Measurements from ENCODE around the gene LAMA3.

The LAMA3 gene

DNA sequence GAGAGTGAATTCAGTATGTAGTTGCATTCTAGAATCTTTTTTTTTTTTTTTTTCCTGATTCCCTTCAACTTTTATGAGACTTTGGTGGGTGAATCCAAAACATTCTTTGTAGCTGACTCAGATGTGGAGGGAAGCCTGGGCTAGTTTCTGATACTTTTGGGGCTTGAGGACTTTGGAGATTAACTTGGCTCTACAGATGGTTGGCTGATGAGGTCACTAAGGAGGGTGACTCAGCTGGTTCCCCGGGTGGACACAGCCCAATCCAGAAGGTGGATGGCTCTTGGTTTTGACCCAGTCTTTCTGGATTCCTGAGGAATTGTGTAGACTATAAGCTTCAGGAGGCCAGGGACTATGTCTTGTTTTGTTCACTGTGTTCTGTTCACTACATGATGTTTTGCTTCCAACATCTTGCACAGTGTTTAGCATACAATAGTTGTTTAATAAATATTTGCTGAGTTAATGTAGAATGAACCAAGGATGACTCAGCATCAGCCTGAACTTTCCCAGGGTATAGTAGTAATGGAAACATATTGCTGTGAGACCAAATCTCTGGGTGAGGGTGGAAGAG, 30.5 kb downstream of the LAMA3 start:
- Histone ChIP-seq H3K27me3 (ENCODE audit: control insufficient read depth in 1 of 2, insufficient read depth in 2 of 2, low read length in 2 of 2) (no peaks in the 10 kb centered on the region), H3K36me3 (ENCODE audit: control insufficient read depth in 2 of 2, insufficient read depth in 2 of 2, low read length in 2 of 2) (no peaks in the 10 kb centered on the region), H3K9me3 (ENCODE audit: control insufficient read depth in 2 of 2, low read length in 2 of 2) (no peaks in the 10 kb centered on the region), H3K27ac (ENCODE audit: low read length) (no peak overlapping the region), H3K9ac (ENCODE audit: low read length in 2 of 2) (no peak overlapping the region), H3K4me3 (ENCODE audit: low read length in 2 of 2) (no peak overlapping the region), H3K4me1 (ENCODE audit: control insufficient read depth, insufficient read depth, low read length) (no peaks in the 10 kb centered on the region)

DNA sequence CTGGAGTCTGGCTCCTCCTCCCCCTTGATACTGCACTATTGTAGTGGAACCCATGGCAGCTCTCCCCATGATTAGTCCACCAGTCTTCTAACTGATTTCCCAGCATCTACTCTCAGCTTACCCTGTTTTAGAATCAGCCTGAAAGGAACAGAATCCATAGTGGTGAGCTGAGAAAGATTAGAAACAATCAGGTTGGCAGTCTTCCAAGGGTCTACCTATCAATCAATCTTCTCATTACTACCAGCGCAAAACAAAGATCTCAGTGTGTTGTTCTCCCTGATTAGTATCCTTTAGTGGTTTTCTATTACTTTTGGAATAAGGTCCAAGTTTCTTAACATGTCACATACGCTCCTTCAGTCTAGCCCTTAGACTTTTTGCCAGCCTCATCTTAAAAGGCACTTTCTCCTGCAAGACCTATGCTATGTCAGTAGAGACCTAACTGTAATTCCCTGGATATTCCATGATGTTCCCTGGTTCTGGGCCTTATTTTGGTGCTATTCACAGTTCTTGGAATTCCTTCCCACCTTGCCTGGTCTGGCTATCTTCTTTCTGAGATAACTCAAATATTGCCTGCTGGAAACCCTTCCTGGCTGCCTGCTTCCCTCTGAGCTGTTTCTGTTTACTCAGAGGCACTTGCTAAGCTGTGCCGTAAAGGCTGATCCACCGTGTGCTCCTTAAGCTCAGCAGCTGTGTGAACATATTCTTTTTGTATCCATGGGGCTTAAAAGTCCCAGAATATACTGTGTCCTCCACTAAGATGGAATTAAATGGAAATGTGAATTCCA, 32.6 kb downstream of the LAMA3 start:
- Histone ChIP-seq H3K4me3 (ENCODE audit: low read length in 2 of 2) (no peak overlapping the region), H3K4me1 (ENCODE audit: control insufficient read depth, insufficient read depth, low read length) (no peaks in the 10 kb centered on the region), H3K27me3 (ENCODE audit: control insufficient read depth in 1 of 2, insufficient read depth in 2 of 2, low read length in 2 of 2) (no peaks in the 10 kb centered on the region), H3K9me3 (ENCODE audit: control insufficient read depth in 2 of 2, low read length in 2 of 2) (no peaks in the 10 kb centered on the region), H3K36me3 (ENCODE audit: control insufficient read depth in 2 of 2, insufficient read depth in 2 of 2, low read length in 2 of 2) (no peaks in the 10 kb centered on the region), H3K9ac (ENCODE audit: low read length in 2 of 2) (no peak overlapping the region), H3K27ac (ENCODE audit: low read length) (no peak overlapping the region)

DNA sequence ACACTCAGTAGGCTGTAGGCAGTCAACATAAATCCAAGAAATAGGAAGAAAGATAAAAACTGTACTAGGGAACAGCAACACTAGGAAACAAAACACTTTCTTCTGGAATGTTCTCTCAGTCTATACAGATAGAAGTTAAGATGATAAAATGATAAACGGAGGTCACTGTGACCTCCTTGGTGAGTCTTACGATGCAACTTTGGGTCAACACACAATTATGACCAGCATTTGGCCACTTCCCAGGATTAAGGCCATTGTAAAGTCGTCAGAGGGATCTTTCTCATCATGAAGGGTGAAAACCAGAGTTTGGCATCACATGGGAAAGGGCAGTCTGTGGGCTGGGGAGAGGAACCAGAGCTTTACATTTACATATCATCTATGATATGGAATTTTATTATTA, 33.4 kb downstream of the LAMA3 start:
- H3K4me1 ChIP-seq (ENCODE audit: control insufficient read depth, insufficient read depth, low read length), result no peaks in the 10 kb centered on the region
- H3K27me3 ChIP-seq (ENCODE audit: control insufficient read depth in 1 of 2, insufficient read depth in 2 of 2, low read length in 2 of 2), result no peaks in the 10 kb centered on the region
- H3K4me3 ChIP-seq (ENCODE audit: low read length in 2 of 2), result no peak overlapping the region
- H3K9ac ChIP-seq (ENCODE audit: low read length in 2 of 2), result no peak overlapping the region
- no peaks in the 10 kb centered on the region for H3K36me3 ChIP-seq (ENCODE audit: control insufficient read depth in 2 of 2, insufficient read depth in 2 of 2, low read length in 2 of 2)
- no peaks in the 10 kb centered on the region for H3K9me3 ChIP-seq (ENCODE audit: control insufficient read depth in 2 of 2, low read length in 2 of 2)
- no peak overlapping the region for H3K27ac ChIP-seq (ENCODE audit: low read length)

DNA sequence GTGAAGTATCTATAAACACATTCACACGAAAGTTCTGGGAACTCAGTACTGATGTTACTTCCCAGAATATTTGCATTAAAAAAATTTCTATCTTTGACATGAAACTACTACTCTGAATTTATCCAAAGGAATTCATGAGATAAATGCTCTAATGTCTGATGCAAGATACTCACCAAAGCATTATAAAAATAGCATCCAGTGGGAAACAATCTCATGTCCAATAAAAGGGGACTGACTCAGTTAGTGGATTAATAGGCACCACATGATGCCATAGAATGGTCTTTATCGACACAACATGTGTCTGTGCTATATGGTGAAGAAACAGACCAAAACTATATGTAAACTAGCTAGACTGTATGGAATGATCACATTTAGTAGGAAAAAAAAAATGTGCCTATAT, 33.9 kb downstream of the LAMA3 start:
- no peaks in the 10 kb centered on the region for H3K9me3 ChIP-seq (ENCODE audit: control insufficient read depth in 2 of 2, low read length in 2 of 2)
- no peaks in the 10 kb centered on the region for H3K36me3 ChIP-seq (ENCODE audit: control insufficient read depth in 2 of 2, insufficient read depth in 2 of 2, low read length in 2 of 2)
- no peak overlapping the region for H3K27ac ChIP-seq (ENCODE audit: low read length)
- no peak overlapping the region for H3K4me3 ChIP-seq (ENCODE audit: low read length in 2 of 2)
- no peaks in the 10 kb centered on the region for H3K4me1 ChIP-seq (ENCODE audit: control insufficient read depth, insufficient read depth, low read length)
- no peak overlapping the region for H3K9ac ChIP-seq (ENCODE audit: low read length in 2 of 2)
- H3K27me3 ChIP-seq (ENCODE audit: control insufficient read depth in 1 of 2, insufficient read depth in 2 of 2, low read length in 2 of 2), result no peaks in the 10 kb centered on the region

DNA sequence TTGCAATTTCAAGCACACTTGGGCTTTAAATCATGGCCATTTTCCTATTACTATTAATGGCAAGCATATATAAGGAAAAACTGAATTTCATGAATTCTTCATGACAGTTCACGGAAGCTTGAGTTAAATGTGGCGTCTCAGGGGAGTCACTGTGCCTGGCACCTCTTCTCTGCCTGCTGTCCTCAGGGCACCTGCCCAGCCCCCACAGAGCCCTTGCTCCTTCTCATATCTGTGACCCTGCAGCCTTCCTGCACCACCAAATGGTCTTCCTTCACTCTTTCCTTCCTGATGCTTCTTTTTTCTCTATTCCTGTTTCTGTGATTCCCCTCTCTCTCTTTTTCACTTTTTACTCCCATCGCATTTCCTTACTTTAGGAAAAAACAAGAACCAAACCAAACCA, 35.4 kb downstream of the LAMA3 start:
- no peak overlapping the region for H3K27ac ChIP-seq (ENCODE audit: low read length)
- no peaks in the 10 kb centered on the region for H3K4me1 ChIP-seq (ENCODE audit: control insufficient read depth, insufficient read depth, low read length)
- no peaks in the 10 kb centered on the region for H3K27me3 ChIP-seq (ENCODE audit: control insufficient read depth in 1 of 2, insufficient read depth in 2 of 2, low read length in 2 of 2)
- H3K4me3 ChIP-seq (ENCODE audit: low read length in 2 of 2), result no peak overlapping the region
- H3K36me3 ChIP-seq (ENCODE audit: control insufficient read depth in 2 of 2, insufficient read depth in 2 of 2, low read length in 2 of 2), result no peaks in the 10 kb centered on the region
- H3K9me3 ChIP-seq (ENCODE audit: control insufficient read depth in 2 of 2, low read length in 2 of 2), result no peaks in the 10 kb centered on the region
- H3K9ac ChIP-seq (ENCODE audit: low read length in 2 of 2), result no peak overlapping the region

DNA sequence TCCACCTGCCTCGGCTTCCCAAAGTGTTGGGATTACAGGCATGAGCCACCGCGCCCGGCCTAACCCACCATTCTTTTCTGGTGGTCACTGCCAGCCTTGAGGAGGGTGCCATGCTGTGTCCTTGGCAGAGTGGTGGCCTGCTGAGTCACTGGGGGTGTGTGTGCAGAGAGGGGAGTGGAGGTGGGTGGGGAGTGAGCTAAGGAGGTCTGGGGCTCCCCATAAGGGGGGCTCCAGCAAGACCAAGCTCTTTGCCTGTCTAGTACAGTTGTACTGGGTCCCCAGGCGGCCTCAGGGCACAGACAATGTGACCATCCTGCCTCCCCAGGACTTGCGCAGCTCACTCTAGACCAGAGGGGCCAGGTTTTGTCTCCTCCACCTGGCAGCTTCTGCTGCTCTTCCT, 36.1 kb downstream of the LAMA3 start:
- Histone ChIP-seq H3K36me3 (ENCODE audit: control insufficient read depth in 2 of 2, insufficient read depth in 2 of 2, low read length in 2 of 2) (no peaks in the 10 kb centered on the region), H3K4me3 (ENCODE audit: low read length in 2 of 2) (no peak overlapping the region), H3K9ac (ENCODE audit: low read length in 2 of 2) (no peak overlapping the region), H3K4me1 (ENCODE audit: control insufficient read depth, insufficient read depth, low read length) (no peaks in the 10 kb centered on the region), H3K27me3 (ENCODE audit: control insufficient read depth in 1 of 2, insufficient read depth in 2 of 2, low read length in 2 of 2) (no peaks in the 10 kb centered on the region), H3K9me3 (ENCODE audit: control insufficient read depth in 2 of 2, low read length in 2 of 2) (no peaks in the 10 kb centered on the region), H3K27ac (ENCODE audit: low read length) (no peak overlapping the region)

DNA sequence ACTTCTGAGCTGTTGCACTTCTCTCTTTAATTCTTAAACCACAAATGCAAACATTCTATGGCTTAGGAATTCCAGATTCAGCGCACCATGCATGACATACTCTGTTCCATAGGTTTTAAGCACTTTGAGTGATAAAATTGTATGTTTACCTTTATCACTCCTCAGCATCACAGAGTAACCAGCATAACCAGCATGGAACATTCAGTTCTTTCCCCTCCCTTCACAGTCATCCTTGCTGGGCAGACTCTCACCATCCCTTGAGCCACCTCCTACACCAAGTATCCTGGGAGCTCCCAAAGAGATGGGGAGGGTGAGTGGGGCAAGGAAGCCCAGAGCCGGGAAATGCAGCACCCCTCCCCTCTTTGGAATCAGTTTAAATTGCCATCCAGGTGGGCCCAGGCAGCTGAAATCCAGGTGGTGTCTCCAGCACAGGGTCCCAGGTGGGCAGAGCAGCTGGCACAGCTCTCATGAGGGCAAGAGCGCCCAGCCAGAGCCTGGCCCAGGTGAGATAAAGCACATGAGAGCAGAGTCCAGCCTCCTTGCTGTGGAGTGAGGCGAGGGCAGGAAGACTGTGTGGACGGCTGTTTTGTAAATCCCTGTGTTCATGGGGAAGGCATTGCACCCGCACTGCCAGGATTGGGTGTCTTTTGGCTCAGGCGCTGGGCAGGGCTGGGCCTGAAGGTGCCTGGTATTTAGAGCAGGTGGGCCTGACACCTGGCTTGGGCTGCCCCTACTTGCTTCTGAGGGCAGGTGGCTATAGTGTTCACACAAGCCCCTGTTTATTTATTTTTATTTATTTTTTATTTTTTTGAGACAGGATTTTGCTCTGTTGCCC, 36.8 kb downstream of the LAMA3 start:
- no peak overlapping the region for H3K9ac ChIP-seq (ENCODE audit: low read length in 2 of 2)
- H3K27ac ChIP-seq (ENCODE audit: low read length), result no peak overlapping the region
- H3K27me3 ChIP-seq (ENCODE audit: control insufficient read depth in 1 of 2, insufficient read depth in 2 of 2, low read length in 2 of 2), result no peaks in the 10 kb centered on the region
- no peaks in the 10 kb centered on the region for H3K9me3 ChIP-seq (ENCODE audit: control insufficient read depth in 2 of 2, low read length in 2 of 2)
- no peaks in the 10 kb centered on the region for H3K36me3 ChIP-seq (ENCODE audit: control insufficient read depth in 2 of 2, insufficient read depth in 2 of 2, low read length in 2 of 2)
- no peak overlapping the region for H3K4me3 ChIP-seq (ENCODE audit: low read length in 2 of 2)
- H3K4me1 ChIP-seq (ENCODE audit: control insufficient read depth, insufficient read depth, low read length), result no peaks in the 10 kb centered on the region

DNA sequence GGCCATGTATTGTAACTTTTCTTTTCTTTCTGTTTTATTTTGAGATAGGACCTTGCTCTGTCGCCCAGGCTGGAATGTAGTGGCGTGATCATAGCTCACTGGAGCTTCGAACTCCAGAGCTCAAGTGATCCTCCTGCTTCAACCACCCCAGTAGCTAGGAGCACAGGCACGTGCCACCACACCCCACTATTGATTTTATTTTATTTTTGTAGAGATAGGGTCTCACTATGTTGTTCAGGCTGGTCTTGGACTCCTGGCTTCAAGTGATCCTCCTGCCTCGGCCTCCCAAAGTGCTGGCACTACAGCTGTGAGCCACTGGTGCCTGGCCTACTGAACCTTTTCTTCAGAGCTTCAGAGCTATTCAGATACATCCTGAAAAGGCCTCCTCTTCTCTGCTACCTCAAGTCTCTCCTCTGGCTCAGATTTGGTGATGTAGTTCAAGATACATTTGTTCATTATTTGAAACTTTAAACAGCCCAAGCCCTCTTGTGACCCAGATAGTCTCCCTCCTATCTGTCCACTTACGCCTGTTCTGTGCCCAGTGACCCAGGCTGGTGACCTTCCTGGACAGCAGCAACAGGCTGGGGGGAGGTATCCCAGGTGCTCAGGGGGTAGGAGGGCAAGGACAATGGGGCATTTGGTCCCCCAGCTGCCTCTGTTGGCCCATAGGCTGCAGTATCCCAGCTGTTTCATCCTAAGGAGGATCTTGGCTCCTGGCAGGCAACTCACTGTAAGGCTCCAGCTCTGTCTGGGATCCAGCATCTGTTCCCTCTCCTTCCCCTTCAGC, 38.6 kb downstream of the LAMA3 start:
- H3K4me3 ChIP-seq (ENCODE audit: low read length in 2 of 2), result no peak overlapping the region
- H3K9ac ChIP-seq (ENCODE audit: low read length in 2 of 2), result no peak overlapping the region

DNA sequence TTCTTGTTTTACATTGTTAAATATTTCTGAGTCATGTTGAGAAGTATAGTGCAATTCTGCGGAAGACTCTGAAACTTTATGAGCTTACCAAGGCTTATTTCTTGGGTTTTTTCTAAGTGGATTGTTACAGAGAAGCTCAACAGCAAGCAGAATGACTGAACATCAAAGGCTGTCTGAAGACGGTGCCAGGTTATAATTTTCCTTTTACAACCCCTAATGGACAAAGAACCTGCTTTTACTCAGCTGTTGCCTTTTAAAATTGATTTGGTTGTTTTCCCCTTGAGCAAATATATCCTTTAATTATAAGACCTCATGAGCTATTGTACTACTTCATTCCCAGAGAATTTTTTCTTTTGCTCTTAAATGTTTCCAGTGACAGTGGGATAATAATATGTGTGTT, 41.6 kb downstream of the LAMA3 start:
- H3K9me3 ChIP-seq (ENCODE audit: control insufficient read depth in 2 of 2, low read length in 2 of 2), result no peaks in the 10 kb centered on the region
- H3K4me3 ChIP-seq (ENCODE audit: low read length in 2 of 2), result no peak overlapping the region
- no peak overlapping the region for H3K9ac ChIP-seq (ENCODE audit: low read length in 2 of 2)
- no peaks in the 10 kb centered on the region for H3K4me1 ChIP-seq (ENCODE audit: control insufficient read depth, insufficient read depth, low read length)
- no peaks in the 10 kb centered on the region for H3K36me3 ChIP-seq (ENCODE audit: control insufficient read depth in 2 of 2, insufficient read depth in 2 of 2, low read length in 2 of 2)
- no peak overlapping the region for H3K27ac ChIP-seq (ENCODE audit: low read length)
- H3K27me3 ChIP-seq (ENCODE audit: control insufficient read depth in 1 of 2, insufficient read depth in 2 of 2, low read length in 2 of 2), result no peaks in the 10 kb centered on the region

More for the DNA sequence above, 38.6 kb downstream of the LAMA3 start:
- Histone ChIP-seq H3K27me3 (ENCODE audit: control insufficient read depth in 1 of 2, insufficient read depth in 2 of 2, low read length in 2 of 2) (no peaks in the 10 kb centered on the region), H3K36me3 (ENCODE audit: control insufficient read depth in 2 of 2, insufficient read depth in 2 of 2, low read length in 2 of 2) (no peaks in the 10 kb centered on the region), H3K27ac (ENCODE audit: low read length) (no peak overlapping the region), H3K9me3 (ENCODE audit: control insufficient read depth in 2 of 2, low read length in 2 of 2) (no peaks in the 10 kb centered on the region), H3K4me1 (ENCODE audit: control insufficient read depth, insufficient read depth, low read length) (no peaks in the 10 kb centered on the region)

DNA sequence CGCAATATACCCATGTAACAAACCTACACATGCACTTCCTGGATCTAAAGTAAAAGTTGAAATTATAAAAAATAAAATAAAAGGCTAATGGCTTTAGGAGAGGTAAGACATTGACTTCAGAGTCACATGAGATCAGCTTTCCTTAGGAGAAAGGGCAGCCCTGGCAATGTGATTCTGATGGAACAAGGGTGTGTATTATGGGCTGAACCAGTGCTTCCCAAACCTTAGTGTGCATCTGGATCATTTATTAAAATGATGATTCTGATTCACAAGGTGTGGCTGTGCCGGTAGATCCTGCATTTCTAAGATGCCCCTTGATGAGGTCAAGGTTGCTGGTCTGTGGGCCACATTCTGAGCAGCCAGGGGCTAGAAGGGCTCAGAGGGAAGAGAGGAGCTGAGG, 42.6 kb downstream of the LAMA3 start:
- H3K4me3 ChIP-seq (ENCODE audit: low read length in 2 of 2), result no peak overlapping the region
- no peaks in the 10 kb centered on the region for H3K9me3 ChIP-seq (ENCODE audit: control insufficient read depth in 2 of 2, low read length in 2 of 2)
- H3K36me3 ChIP-seq (ENCODE audit: control insufficient read depth in 2 of 2, insufficient read depth in 2 of 2, low read length in 2 of 2), result no peaks in the 10 kb centered on the region

More for the DNA sequence above, 42.6 kb downstream of the LAMA3 start:
- no peaks in the 10 kb centered on the region for H3K4me1 ChIP-seq (ENCODE audit: control insufficient read depth, insufficient read depth, low read length)
- no peaks in the 10 kb centered on the region for H3K27me3 ChIP-seq (ENCODE audit: control insufficient read depth in 1 of 2, insufficient read depth in 2 of 2, low read length in 2 of 2)
- H3K27ac ChIP-seq (ENCODE audit: low read length), result no peak overlapping the region
- H3K9ac ChIP-seq (ENCODE audit: low read length in 2 of 2), result no peak overlapping the region
